NCI-H2227 (cell line): ENCODE results near the gene WDR64.

ENCODE experiments used
- DNase-seq: peaks from one replicate; lab custom pipeline; 2025; ENCODE audit not compliant: unreplicated experiment; lab: John Stamatoyannopoulos, UW

WDR64 gene

GRCh38 chr1:241630899-241631298 is 21.2 kb upstream of the WDR64 start:
- DNase-seq, result no peak

GRCh38 chr1:241631674-241632073 is 20.4 kb upstream of the WDR64 start:
- no peak for DNase-seq

GRCh38 chr1:241632987-241633386 is 19.1 kb upstream of the WDR64 start:
- DNase-seq, result no peak

- DNase-seq, result no peak
These were observed 16.4 kb upstream of the WDR64 start for GRCh38 chr1:241635556-241636152.

- no peak for DNase-seq
These were observed 15.8 kb upstream of the WDR64 start for GRCh38 chr1:241636291-241636690.

- DNase-seq, result no peak
These were observed 15.0 kb upstream of the WDR64 start for GRCh38 chr1:241637046-241637590.

GRCh38 chr1:241637604-241638003 is 14.5 kb upstream of the WDR64 start:
- no peak for DNase-seq

- DNase-seq, result no peak
These were observed 13.9 kb upstream of the WDR64 start for GRCh38 chr1:241638099-241638682.

GRCh38 chr1:241638909-241639622 is 13.0 kb upstream of the WDR64 start:
- peak; percentile 18 for DNase-seq

GRCh38 chr1:241639623-241640148 is 12.4 kb upstream of the WDR64 start:
- DNase-seq, result peak; percentile 70

- peak; percentile 97 for DNase-seq
These were observed 11.8 kb upstream of the WDR64 start, which contains the start of the genes CHML and OPN3 for GRCh38 chr1:241640149-241640866. CHML (minus strand) TSS chr1:241640369; CDS start chr1:241635766, 4,603 bp downstream. OPN3 (minus strand) TSS chr1:241640369; CDS start chr1:241640254, 115 bp downstream.

GRCh38 chr1:241640867-241641622 is 11.0 kb upstream of the WDR64 start:
- no peak for DNase-seq

GRCh38 chr1:241641773-241642592 is 10.1 kb upstream of the WDR64 start:
- no peak for DNase-seq

- no peak for DNase-seq
These were observed 9.5 kb upstream of the WDR64 start for GRCh38 chr1:241642593-241642944.

- no peak for DNase-seq
These were observed 7.8 kb upstream of the WDR64 start for GRCh38 chr1:241644259-241644658.

GRCh38 chr1:241645199-241645598 is 6.9 kb upstream of the WDR64 start:
- DNase-seq, result no peak

- no peak for DNase-seq
These were observed 5.9 kb upstream of the WDR64 start for GRCh38 chr1:241646201-241646600.

- DNase-seq, result no peak
These were observed 4.4 kb upstream of the WDR64 start for GRCh38 chr1:241647658-241648057.

- DNase-seq, result no peak
These were observed 3.9 kb upstream of the WDR64 start for GRCh38 chr1:241648159-241648558.

GRCh38 chr1:241654019-241654418 is 1.9 kb downstream of the WDR64 start:
- DNase-seq, result no peak
